Measurements from ENCODE around the gene WAC.
"Not testable (repeated sequence)": the region's sequence is repeated elsewhere in the genome, so short reads cannot be mapped to it uniquely, and the experiment has no call there.

Gene WAC

GRCh38 chr10:28570598-28570997 is 37.7 kb downstream of the WAC start:
- TF ChIP-seq CTBP1 (IDR thresholded peaks at IDR 0.05; ENCODE audit: borderline replicate concordance) (no peak), SUZ12 (IDR thresholded peaks at IDR 0.05) (no peak), ARNT (IDR thresholded peaks at IDR 0.05) (no peak), LEF1 (IDR thresholded peaks at IDR 0.05; ENCODE audit: borderline replicate concordance) (no peak), FOXK2 (IDR thresholded peaks at IDR 0.05) (no peak), BHLHE40 (IDR thresholded peaks at IDR 0.05; ENCODE audit: borderline replicate concordance) (no peak), NFRKB (IDR thresholded peaks at IDR 0.05) (no peak), SP1 (IDR thresholded peaks at IDR 0.05) (no peak), ZNF384 (IDR thresholded peaks at IDR 0.05) (no peak), FOXA1 (IDR thresholded peaks at IDR 0.05) (no peak), TARDBP (IDR thresholded peaks at IDR 0.05) (no peak), L3MBTL2 (conservative IDR thresholded peaks at IDR 0.05) (no peak), PKNOX1 (IDR thresholded peaks at IDR 0.05) (no peak), FOXM1 (IDR thresholded peaks at IDR 0.05; ENCODE audit: borderline replicate concordance) (no peak), HDGF (IDR thresholded peaks at IDR 0.05; ENCODE audit: borderline replicate concordance) (no peak), ELF4 (IDR thresholded peaks at IDR 0.05) (no peak)
- POLR2A ChIA-PET, result no interaction called here

GRCh38 chr10:28571265-28571664 is 38.3 kb downstream of the WAC start:
- POLR2A ChIA-PET, result no interaction called here
- TF ChIP-seq BHLHE40 (IDR thresholded peaks at IDR 0.05; ENCODE audit: borderline replicate concordance) (no peak), FOXM1 (IDR thresholded peaks at IDR 0.05; ENCODE audit: borderline replicate concordance) (no peak), PKNOX1 (IDR thresholded peaks at IDR 0.05) (no peak), CTBP1 (IDR thresholded peaks at IDR 0.05; ENCODE audit: borderline replicate concordance) (no peak), ELF4 (IDR thresholded peaks at IDR 0.05) (no peak), SP1 (IDR thresholded peaks at IDR 0.05) (no peak), FOXA1 (IDR thresholded peaks at IDR 0.05) (no peak), SUZ12 (IDR thresholded peaks at IDR 0.05) (no peak), LEF1 (IDR thresholded peaks at IDR 0.05; ENCODE audit: borderline replicate concordance) (no peak), ARNT (IDR thresholded peaks at IDR 0.05) (no peak), L3MBTL2 (conservative IDR thresholded peaks at IDR 0.05) (no peak)
- CTCF ChIA-PET, result no interaction called here
- DNase-seq (ENCODE audit: extremely low spot score), result no peak

More at GRCh38 chr10:28570598-28570997, 37.7 kb downstream of the WAC start:
- DNase-seq (ENCODE audit: extremely low spot score), result no peak
- CTCF ChIA-PET, result no interaction called here

DNA sequence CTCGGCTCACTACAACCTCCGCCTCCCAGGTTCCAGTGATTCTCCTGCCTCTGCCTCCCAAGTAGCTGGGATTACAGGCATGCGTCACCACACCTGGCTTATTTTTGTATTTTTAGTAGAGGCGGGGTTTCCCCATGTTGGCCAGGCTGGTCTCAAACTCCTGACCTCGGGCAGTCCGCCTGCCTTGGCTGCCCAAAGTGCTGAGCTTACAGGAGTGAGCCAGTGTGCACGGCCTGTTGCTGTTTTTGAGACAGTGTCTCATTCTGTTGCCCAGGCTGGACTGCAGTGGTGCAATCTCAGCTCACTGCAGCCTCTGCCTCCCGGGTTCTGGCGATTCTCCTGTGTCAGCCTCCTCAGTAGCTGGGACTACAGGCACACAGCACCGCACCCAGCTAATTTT is 41.3 kb downstream of the WAC start:
- CTCF ChIA-PET; DNase-seq (ENCODE audit: extremely low spot score): not testable (repeated sequence)
- POLR2A ChIA-PET, result interaction anchor here (0.8 kb wide), 1 partner anchor 165 kb away, joined by 3 read pairs; no protein-coding TSS in a partner anchor

DNA sequence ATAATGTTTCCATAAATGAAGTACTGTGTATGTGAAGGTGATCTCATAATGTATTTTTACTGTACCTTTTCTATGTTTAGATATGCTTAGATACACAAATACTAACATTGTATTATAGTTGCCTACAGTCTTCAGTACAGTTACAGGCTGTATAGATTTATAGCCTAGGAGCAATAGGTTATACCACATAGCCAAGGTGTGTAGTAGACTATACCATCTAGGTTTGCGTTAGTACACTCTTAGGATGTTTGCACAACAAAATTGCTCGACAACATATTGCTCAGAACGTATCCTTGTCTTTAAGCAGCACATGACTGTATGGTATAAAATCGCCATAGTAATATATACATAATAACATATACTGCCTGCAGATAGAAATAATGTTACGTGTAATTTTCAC is 42.9 kb downstream of the WAC start:
- TF ChIP-seq NFRKB (IDR thresholded peaks at IDR 0.05) (no peak), FOXA1 (IDR thresholded peaks at IDR 0.05) (no peak), LEF1 (IDR thresholded peaks at IDR 0.05; ENCODE audit: borderline replicate concordance) (no peak), PKNOX1 (IDR thresholded peaks at IDR 0.05) (no peak), TARDBP (IDR thresholded peaks at IDR 0.05) (no peak), FOXM1 (IDR thresholded peaks at IDR 0.05; ENCODE audit: borderline replicate concordance) (no peak), L3MBTL2 (conservative IDR thresholded peaks at IDR 0.05) (no peak), ZNF384 (IDR thresholded peaks at IDR 0.05) (no peak)
- CTCF ChIA-PET, result no interaction called here
- no peak for DNase-seq (ENCODE audit: extremely low spot score)
- POLR2A ChIA-PET, result no interaction called here

GRCh38 chr10:28577506-28577905 is 44.6 kb downstream of the WAC start:
- TF ChIP-seq ARNT (IDR thresholded peaks at IDR 0.05) (no peak), HDGF (IDR thresholded peaks at IDR 0.05; ENCODE audit: borderline replicate concordance) (no peak), TARDBP (IDR thresholded peaks at IDR 0.05) (no peak), SUZ12 (IDR thresholded peaks at IDR 0.05) (no peak), ELF4 (IDR thresholded peaks at IDR 0.05) (no peak), ZNF384 (IDR thresholded peaks at IDR 0.05) (no peak), FOXK2 (IDR thresholded peaks at IDR 0.05) (no peak), SP1 (IDR thresholded peaks at IDR 0.05) (no peak), PKNOX1 (IDR thresholded peaks at IDR 0.05) (no peak)
- no peak for DNase-seq (ENCODE audit: extremely low spot score)
- CTCF ChIA-PET, result no interaction called here
- POLR2A ChIA-PET, result no interaction called here

GRCh38 chr10:28578454-28578853 is 45.5 kb downstream of the WAC start:
- no peak for TF ChIP-seq SP1 (IDR thresholded peaks at IDR 0.05)
- TF ChIP-seq NFRKB (IDR thresholded peaks at IDR 0.05), result no peak
- no peak for TF ChIP-seq ARNT (IDR thresholded peaks at IDR 0.05)
- TF ChIP-seq FOXA1 (IDR thresholded peaks at IDR 0.05), result no peak
- no peak for TF ChIP-seq TARDBP (IDR thresholded peaks at IDR 0.05)
- TF ChIP-seq ELF4 (IDR thresholded peaks at IDR 0.05), result no peak
- TF ChIP-seq LEF1 (IDR thresholded peaks at IDR 0.05; ENCODE audit: borderline replicate concordance), result no peak
- no peak for TF ChIP-seq ZNF384 (IDR thresholded peaks at IDR 0.05)
- no peak for TF ChIP-seq HDGF (IDR thresholded peaks at IDR 0.05; ENCODE audit: borderline replicate concordance)
- no peak for TF ChIP-seq CTBP1 (IDR thresholded peaks at IDR 0.05; ENCODE audit: borderline replicate concordance)
- TF ChIP-seq FOXM1 (IDR thresholded peaks at IDR 0.05; ENCODE audit: borderline replicate concordance), result no peak
- no peak for TF ChIP-seq L3MBTL2 (conservative IDR thresholded peaks at IDR 0.05)
- TF ChIP-seq FOXK2 (IDR thresholded peaks at IDR 0.05), result no peak
- DNase-seq (ENCODE audit: extremely low spot score), result no peak
- CTCF ChIA-PET, result interaction anchor here (0.5 kb wide), 1 partner anchor 42 kb away, joined by 4 read pairs; no protein-coding TSS in a partner anchor
- POLR2A ChIA-PET, result no interaction called here
